IPS DF 6.9 (cell line): ENCODE results near the gene RIN3.

ENCODE experiments used
- DNase-seq: peaks from one replicate; pipeline ENCODE4 v3.0.0-alpha.2; 2013; ENCODE audit warnings: low read depth, low spot score
- H3K27ac ChIP-seq: one replicate; pipeline ENCODE4 v1.5.1; 2013; ENCODE audit warnings: low read length, control low read depth
- H3K27me3 ChIP-seq: 2 replicates; pipeline ENCODE4 v1.6.1; 2013; ENCODE audit warnings: mild to moderate bottlenecking, low read length; ENCODE audit not compliant: control insufficient read depth, insufficient read depth
- H3K36me3 ChIP-seq: 2 replicates; pipeline ENCODE4 v1.6.1; 2013; ENCODE audit warnings: low read length; ENCODE audit not compliant: control insufficient read depth, insufficient read depth
- H3K4me1 ChIP-seq: 2 replicates; pipeline ENCODE4 v1.6.1; 2013; ENCODE audit warnings: low read length; ENCODE audit not compliant: control insufficient read depth, insufficient read depth
- H3K4me3 ChIP-seq: 2 replicates; pipeline ENCODE4 v1.5.1; 2013; ENCODE audit warnings: mild to moderate bottlenecking, low read length
- H3K9me3 ChIP-seq: 2 replicates; pipeline ENCODE4 v1.6.1; 2013; ENCODE audit warnings: low read length, inconsistent platforms; ENCODE audit not compliant: control insufficient read depth, insufficient read depth
- WGBS: extraction: QIAGEN DNeasy Blood & Tissue Kit; methylation state at CpG from one replicate; pipeline ENCODE4 v1.1.7; 2013; ENCODE audit warnings: mixed read lengths, missing lambda C conversion rate; ENCODE audit not compliant: insufficient read length, insufficient coverage; 5-methylcytosine and 5-hydroxymethylcytosine counted together

The RIN3 gene

DNA sequence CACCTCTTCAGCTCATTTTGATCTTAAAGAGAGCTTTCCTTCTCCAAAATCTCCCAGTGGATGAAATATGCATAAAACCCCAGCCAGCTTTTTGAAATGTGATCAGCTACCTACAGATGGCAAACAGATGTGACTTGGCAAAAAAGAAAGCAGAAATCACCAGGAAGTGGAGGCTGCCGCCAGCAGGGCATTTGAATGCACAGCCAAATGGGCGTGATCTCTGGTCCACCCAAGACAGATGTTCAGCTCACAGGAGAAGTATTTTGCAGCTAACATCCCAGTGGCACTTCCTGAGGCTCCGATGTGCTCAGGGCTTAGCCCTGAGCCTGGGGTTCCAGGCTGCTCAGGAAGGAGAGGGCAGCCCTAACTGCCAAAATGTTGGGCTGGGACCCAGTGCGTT is 156.6 kb downstream of the RIN3 start:
- H3K36me3 ChIP-seq = no peaks in the 10 kb centered on the region
- WGBS = no CpG with 5 or more reads among the region's 4 CpGs
- no peak for DNase-seq

DNA sequence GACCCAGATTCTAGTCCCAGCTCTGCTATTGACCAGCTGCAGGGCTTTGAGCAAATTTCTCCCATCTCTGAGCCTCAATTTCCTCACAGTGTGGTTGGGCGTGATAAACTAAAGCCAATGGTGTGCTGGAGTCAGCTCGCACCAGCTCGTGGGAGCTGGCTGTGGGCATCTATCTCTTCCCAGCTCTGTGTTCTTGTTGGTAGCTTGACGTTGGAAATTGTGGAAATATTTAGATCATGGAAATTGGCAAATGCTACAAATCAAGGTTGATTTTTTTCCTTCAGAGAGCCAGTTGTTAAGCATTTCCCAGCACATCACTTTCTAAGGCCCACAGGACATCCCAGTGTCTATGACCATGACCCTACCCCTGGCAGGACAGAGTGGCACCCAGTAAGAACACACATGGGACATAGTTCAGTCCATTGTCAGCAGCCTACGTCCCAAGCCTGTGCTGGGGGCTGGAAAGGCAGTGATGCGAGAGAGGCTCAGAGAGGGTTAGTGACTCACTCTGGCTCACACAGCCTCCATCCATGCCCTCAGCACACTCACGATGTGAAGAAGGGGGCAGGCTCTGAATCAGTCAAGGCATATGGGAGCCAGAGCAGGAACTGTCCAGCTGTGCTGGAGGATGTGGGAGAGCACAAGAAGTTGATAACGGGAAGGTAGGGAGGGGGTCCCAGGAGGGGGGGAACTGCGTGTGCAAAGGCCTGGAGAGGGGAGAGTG is 157.2 kb downstream of the RIN3 start:
- no peaks in the 10 kb centered on the region for H3K9me3 ChIP-seq
- no peaks in the 10 kb centered on the region for H3K27me3 ChIP-seq
- H3K4me1 ChIP-seq = no peaks in the 10 kb centered on the region
- no peaks in the 10 kb centered on the region for H3K36me3 ChIP-seq
- H3K4me3 ChIP-seq = no peak overlapping the region
- no CpG with 5 or more reads among the region's 9 CpGs for WGBS
- no peak overlapping the region for H3K27ac ChIP-seq
- DNase-seq = no peak

More for the DNA sequence above, 156.6 kb downstream of the RIN3 start:
- Histone ChIP-seq H3K9me3 (no peaks in the 10 kb centered on the region), H3K4me1 (no peaks in the 10 kb centered on the region), H3K27me3 (no peaks in the 10 kb centered on the region), H3K27ac (no peak overlapping the region), H3K4me3 (no peak overlapping the region)

DNA sequence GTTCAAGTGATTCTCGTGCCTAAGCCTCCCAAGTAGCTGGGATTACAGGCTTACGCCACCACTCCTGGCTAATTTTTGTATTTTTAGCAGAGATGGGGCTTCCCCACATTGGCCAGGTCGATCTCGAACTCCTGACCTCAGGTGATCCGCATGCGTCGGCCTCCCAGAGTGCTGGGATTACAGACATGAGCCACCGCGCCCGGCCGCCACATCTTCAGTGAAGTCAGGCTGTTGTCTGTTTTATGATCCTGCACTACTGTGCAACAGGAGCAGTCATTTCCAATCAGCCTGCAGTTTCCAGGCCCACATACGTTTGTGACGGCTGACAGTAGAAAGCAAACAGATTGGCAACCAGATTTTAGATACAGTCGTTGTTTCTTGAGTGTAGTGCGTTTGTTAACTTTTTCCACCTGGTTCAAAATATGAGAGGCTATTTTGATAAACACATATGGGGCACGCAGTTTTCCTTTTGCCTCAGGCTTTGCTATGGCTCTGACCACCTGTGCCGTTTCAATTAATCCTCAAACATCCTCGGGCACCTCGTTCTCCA is 160.1 kb downstream of the RIN3 start:
- no peaks in the 10 kb centered on the region for H3K4me1 ChIP-seq
- DNase-seq = no peak
- no peaks in the 10 kb centered on the region for H3K36me3 ChIP-seq
- no CpG with 5 or more reads among the region's 19 CpGs for WGBS
- no peak overlapping the region for H3K27ac ChIP-seq
- no peaks in the 10 kb centered on the region for H3K27me3 ChIP-seq
- H3K9me3 ChIP-seq = no peaks in the 10 kb centered on the region
- no peak overlapping the region for H3K4me3 ChIP-seq

DNA sequence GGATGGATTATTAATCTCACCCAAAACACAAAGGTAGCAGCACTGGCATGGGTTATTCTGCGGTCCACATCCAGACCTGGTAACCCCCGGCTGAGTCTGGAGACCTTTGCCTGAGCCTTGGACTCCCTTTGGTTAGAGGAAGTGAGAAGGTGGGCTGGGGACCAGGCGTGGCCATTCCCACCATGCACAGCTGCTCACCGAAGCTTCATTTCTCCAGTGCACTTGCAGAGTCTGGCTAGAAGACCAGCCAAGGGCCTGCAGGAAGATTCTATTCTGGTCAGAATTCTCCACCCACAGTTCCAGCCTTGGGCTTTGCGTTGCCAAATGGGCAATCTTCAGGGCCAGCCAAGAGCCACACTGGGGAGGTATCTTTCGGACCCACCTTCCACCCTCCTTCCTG is 161.8 kb downstream of the RIN3 start:
- no peak for DNase-seq
- no peaks in the 10 kb centered on the region for H3K9me3 ChIP-seq
- WGBS = no CpG with 5 or more reads among the region's 6 CpGs
- H3K36me3 ChIP-seq = no peaks in the 10 kb centered on the region
- H3K4me1 ChIP-seq = no peaks in the 10 kb centered on the region
- no peak overlapping the region for H3K27ac ChIP-seq
- no peak overlapping the region for H3K4me3 ChIP-seq
- H3K27me3 ChIP-seq = no peaks in the 10 kb centered on the region

DNA sequence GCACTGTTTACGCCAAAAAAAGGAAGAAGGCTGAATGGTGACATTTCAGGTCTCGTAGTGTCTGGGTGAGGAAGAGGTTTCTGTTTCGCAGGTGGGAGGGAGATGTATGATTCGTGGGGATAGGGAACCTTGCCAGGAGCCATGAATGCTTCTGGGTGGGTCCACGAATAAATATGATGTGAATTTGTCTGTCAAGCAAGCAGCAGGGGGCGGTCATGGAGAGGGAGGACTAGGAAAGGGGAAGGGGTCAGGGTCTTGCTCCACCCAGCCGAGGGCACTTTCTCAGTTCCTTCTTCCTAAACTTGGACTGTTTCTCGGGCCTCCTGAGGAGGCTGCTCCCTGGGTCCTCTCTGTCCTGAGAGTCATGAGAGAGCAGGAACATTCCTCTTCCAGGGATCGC is 162.4 kb downstream of the RIN3 start:
- H3K27ac ChIP-seq = no peak overlapping the region
- no peaks in the 10 kb centered on the region for H3K36me3 ChIP-seq
- H3K9me3 ChIP-seq = no peaks in the 10 kb centered on the region
- no peaks in the 10 kb centered on the region for H3K4me1 ChIP-seq
- DNase-seq = no peak
- H3K4me3 ChIP-seq = no peak overlapping the region
- no peaks in the 10 kb centered on the region for H3K27me3 ChIP-seq
- no CpG with 5 or more reads among the region's 9 CpGs for WGBS

DNA sequence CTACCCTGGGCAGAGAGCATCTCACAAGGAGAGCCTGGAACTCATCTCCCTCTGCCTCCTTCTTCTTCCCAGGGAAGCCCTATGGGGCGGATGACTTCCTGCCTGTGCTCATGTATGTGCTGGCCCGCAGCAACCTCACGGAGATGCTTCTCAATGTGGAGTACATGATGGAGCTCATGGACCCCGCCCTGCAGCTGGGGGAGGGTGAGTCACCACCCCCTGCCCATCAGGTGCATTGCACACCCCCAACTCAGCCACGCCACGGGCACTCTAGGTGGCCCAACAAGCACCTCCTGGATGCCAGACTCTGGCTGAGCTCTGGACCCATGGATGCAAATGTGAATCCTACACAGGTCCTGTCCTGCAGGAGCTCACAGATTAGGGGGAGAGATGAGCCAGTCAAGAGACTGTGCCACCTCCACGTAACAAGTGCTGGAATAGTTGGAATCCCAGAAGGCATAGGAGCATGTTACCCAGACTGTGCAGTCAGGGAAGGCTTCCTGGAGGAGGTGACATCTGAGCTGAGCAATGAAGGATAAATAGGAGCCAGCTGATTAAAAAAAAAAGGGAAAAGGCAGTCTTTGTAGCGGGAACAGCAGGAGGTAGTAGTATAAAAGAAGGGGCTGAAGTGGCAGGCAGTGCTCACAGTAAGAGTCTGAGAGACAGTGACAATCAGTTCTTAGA is 163.0 kb downstream of the RIN3 start:
- no CpG with 5 or more reads among the region's 8 CpGs for whole genome bisulfite sequencing
- Histone ChIP-seq H3K36me3 (no peaks in the 10 kb centered on the region), H3K9me3 (no peaks in the 10 kb centered on the region), H3K27me3 (no peaks in the 10 kb centered on the region), H3K4me3 (no peak overlapping the region), H3K4me1 (0 out of 2 replicates have a peak, but pooled peaks cover 2% of the 10 kb centered on the region), H3K27ac (no peak overlapping the region)
- DNase-seq = no peak

DNA sequence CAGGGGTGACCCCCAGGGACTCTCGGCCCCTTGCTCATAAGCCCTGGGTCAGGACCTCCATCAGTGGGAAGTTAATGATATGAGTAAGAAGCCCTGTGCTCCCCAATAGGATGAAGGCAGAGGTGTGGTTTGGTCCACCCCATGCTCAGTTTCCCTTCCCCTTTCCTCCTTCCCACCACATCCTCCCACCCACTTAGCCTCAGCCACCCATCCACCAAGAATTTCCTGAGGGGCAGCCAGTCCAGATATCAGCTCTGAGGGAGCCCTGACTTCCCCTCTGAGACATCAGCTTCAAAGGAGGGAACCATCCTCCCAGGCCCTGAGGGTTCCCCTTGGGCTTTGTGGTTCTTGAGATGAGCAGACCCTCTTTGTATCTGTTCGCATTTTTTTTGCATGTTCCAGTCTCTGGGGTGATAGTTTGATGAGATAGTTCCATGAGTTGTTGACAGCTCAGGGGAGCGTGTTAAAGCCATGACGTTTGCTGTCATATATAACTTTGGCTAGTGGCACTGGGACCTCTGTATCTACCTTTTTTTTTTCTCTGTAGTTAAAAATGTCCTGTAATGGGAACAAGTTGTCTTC is 163.6 kb downstream of the RIN3 start:
- H3K27me3 ChIP-seq = no peaks in the 10 kb centered on the region
- DNase-seq = no peak
- no peak overlapping the region for H3K27ac ChIP-seq
- H3K36me3 ChIP-seq = no peaks in the 10 kb centered on the region
- H3K9me3 ChIP-seq = no peaks in the 10 kb centered on the region
- WGBS = no CpG with 5 or more reads among the region's 4 CpGs
- no peak overlapping the region for H3K4me3 ChIP-seq
- H3K4me1 ChIP-seq = 0 out of 2 replicates have a peak, but pooled peaks cover 2% of the 10 kb centered on the region

DNA sequence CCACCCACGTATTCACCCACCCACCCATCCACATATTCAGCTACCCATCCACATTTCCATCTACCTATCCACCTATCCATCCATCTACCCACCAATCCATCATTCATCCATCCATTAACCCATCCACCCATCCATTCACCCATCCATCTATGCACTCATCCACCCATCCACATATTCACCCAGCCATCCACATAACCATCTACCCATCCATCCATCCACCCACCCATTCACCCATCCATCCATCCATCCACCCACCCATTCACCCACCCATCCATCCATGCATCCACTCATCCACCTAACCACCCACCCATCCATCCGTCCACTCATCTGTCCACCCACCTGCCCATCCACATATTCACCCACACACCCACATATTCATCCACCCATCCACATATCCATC is 164.4 kb downstream of the RIN3 start:
- Histone ChIP-seq H3K4me3 (no peak overlapping the region), H3K36me3 (no peaks in the 10 kb centered on the region), H3K9me3 (no peaks in the 10 kb centered on the region), H3K27me3 (no peaks in the 10 kb centered on the region), H3K4me1 (0 out of 2 replicates have a peak, but pooled peaks cover 2% of the 10 kb centered on the region), H3K27ac (no peak overlapping the region)
- WGBS = no CpG with 5 or more reads among the region's 2 CpGs
- no peak for DNase-seq

DNA sequence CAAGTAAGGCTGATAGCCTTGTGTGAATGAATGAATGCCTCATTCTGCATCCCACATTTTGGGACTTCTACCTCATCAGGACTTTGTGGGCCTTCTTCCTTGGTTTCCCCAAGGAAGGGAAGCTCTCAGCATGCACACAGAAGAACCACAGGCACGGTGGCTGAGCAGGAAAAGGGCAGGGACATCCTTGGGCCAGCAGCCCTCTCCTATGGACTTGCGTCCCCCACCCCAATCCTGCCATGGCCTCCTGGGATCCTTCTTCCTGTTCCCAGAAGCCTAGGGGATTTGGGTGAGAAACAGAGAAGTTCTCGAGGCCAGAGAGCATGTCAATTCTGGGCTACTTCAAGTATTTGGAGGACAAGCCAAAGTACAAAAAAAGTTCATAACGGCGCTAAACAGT is 165.2 kb downstream of the RIN3 start:
- Histone ChIP-seq H3K9me3 (no peaks in the 10 kb centered on the region), H3K4me3 (no peak overlapping the region), H3K27me3 (no peaks in the 10 kb centered on the region), H3K27ac (no peak overlapping the region), H3K36me3 (no peaks in the 10 kb centered on the region), H3K4me1 (0 out of 2 replicates have a peak, but pooled peaks cover 2% of the 10 kb centered on the region)
- no CpG with 5 or more reads among the region's 5 CpGs for WGBS
- no peak for DNase-seq

DNA sequence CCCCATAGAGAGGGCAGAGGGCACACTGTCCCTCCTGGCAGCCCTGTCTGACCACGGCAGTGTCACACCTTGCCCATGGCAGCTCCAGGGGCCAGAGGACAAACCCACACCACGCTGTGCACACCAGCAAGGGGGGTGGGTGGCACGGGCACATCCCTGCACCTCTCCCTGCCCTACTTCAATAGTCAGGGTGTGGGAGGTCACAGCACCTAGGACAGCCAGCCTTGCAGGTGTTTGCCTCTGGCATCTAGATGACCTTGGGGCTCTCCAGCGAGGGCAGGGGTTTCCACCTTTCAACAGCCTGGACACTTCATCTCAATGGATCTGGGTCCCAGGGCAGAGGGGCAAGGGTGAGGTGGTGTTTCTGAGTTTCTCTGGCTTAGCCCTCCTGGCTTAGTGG is 165.7 kb downstream of the RIN3 start:
- DNase-seq = no peak
- Histone ChIP-seq H3K4me3 (no peak overlapping the region), H3K9me3 (no peaks in the 10 kb centered on the region), H3K4me1 (0 out of 2 replicates have a peak, but pooled peaks cover 2% of the 10 kb centered on the region), H3K27ac (no peak overlapping the region), H3K36me3 (no peaks in the 10 kb centered on the region), H3K27me3 (no peaks in the 10 kb centered on the region)
- no CpG with 5 or more reads among the region's 4 CpGs for WGBS
